OCI-LY7 (cell line): Measurements from ENCODE around the gene CEP290. TPM values are rescaled to one million over a fixed set of nuclear protein-coding genes. Genes with fewer than 3 reads are reported as not detected.

Experiments used
- BruUV-seq: library from RNA; stranded (reverse); fragments of 400-500 nt; replicated peaks from 2 replicates; lab custom pipeline; 2021; lab: Mats Ljungman, UMichigan
- CTCF ChIA-PET: fragments of 300-600 bp; sonication (Branson Sonifier 250); formaldehyde crosslinking; loops from one replicate; lab custom pipeline; 2022; ENCODE audit warnings: antibody characterized with exemption; ENCODE audit not compliant: unreplicated experiment; lab: Charles Lee
- POLR2A ChIA-PET: fragments of 300-600 bp; sonication (Branson Sonifier 250); formaldehyde crosslinking; loops from one replicate; lab custom pipeline; 2022; ENCODE audit warnings: antibody characterized with exemption; lab: Charles Lee
- DNase-seq: peaks from one replicate; pipeline ENCODE4 v3.0.0-alpha.2; 2015; ENCODE audit warnings: low spot score
- H2AFZ ChIP-seq: fragments of 200-600 bp; sonication (generic), shearing (Covaris generic); 2 replicates; pipeline ENCODE4 v1.6.1; 2014; ENCODE audit warnings: mild to moderate bottlenecking, antibody characterized with exemption, low read length, moderate library complexity
- H3K27ac ChIP-seq: fragments of 200-600 bp; sonication (generic); 2 replicates; pipeline ENCODE4 v1.5.1; 2014; ENCODE audit warnings: mixed run types, low read depth, mild to moderate bottlenecking, moderate library complexity, low read length, inconsistent platforms; ENCODE audit not compliant: poor library complexity, severe bottlenecking
- H3K36me3 ChIP-seq: fragments of 200-600 bp; sonication (generic); 2 replicates; pipeline ENCODE4 v1.6.1; 2014; ENCODE audit warnings: mild to moderate bottlenecking, antibody characterized with exemption, low read length, moderate library complexity, mixed read lengths; ENCODE audit not compliant: insufficient read depth
- H3K4me1 ChIP-seq: fragments of 200-600 bp; sonication (generic); 2 replicates; pipeline ENCODE4 v1.5.1; 2014; ENCODE audit warnings: mild to moderate bottlenecking, low read length; ENCODE audit not compliant: insufficient read depth, poor library complexity, severe bottlenecking
- H3K4me2 ChIP-seq: fragments of 200-600 bp; sonication (generic); 2 replicates; pipeline ENCODE4 v1.6.1; 2014; ENCODE audit warnings: mild to moderate bottlenecking, low read length
- H3K4me3 ChIP-seq: fragments of 200-600 bp; sonication (generic); 2 replicates; pipeline ENCODE4 v1.5.1; 2014; ENCODE audit warnings: mild to moderate bottlenecking, low read depth, low read length; ENCODE audit not compliant: poor library complexity, severe bottlenecking
- H3K79me2 ChIP-seq: fragments of 200-600 bp; sonication (generic); 2 replicates; pipeline ENCODE4 v1.6.1; 2016; ENCODE audit warnings: low read depth, mild to moderate bottlenecking, low read length, moderate library complexity, mixed read lengths; ENCODE audit not compliant: insufficient read depth
- H3K9me2 ChIP-seq: fragments of 200-600 bp; sonication (generic); 2 replicates; pipeline ENCODE4 v1.6.1; 2016; ENCODE audit warnings: mild to moderate bottlenecking, low read length, mixed read lengths; ENCODE audit not compliant: insufficient read depth
- H3K9me3 ChIP-seq: fragments of 200-600 bp; sonication (generic); 2 replicates; pipeline ENCODE4 v1.6.1; 2014; ENCODE audit warnings: mild to moderate bottlenecking, mixed run types, low read length, mixed read lengths
- H4K20me1 ChIP-seq: fragments of 200-600 bp; sonication (generic); 2 replicates; pipeline ENCODE4 v1.6.1; 2014; ENCODE audit warnings: mild to moderate bottlenecking, antibody characterized with exemption, low read length, moderate library complexity, mixed read lengths; ENCODE audit not compliant: insufficient read depth
- EZH2phosphoT487 ChIP-seq: fragments of 200-600 bp; sonication (generic); IDR thresholded peaks from 2 replicates; pipeline ENCODE4 v1.6.1; 2018; ENCODE audit warnings: low read depth, borderline replicate concordance, mild to moderate bottlenecking, mixed run types, antibody characterized with exemption, low read length, moderate library complexity, mixed read lengths
- intact Hi-C: fragments of 100-400 bp; cut with micrococcal nuclease; formaldehyde crosslinking; loops from one replicate; pipeline ENCODE4 v1.10.0; 2022; ENCODE audit not compliant: unreplicated experiment
- total RNA-seq, 2 experiments: library from RNA; depleted of rRNA in 1 of 2; stranded (reverse); fragments of >200 nt in 1 of 2; shearing (Covaris generic) in 1 of 2; gene quantifications; 2 replicates each; pipeline ENCODE4 v1.2.3, GENCODE V29; 2014 to 2022
- TF ChIP-seq, protein P1 (sequence below): fragments of 200-600 bp; sonication (generic); conservative IDR thresholded peaks from 2 replicates; pipeline ENCODE4 v1.5.1; 2014; ENCODE audit warnings: mild to moderate bottlenecking, antibody characterized with exemption, low read length, moderate library complexity, mixed read lengths

The CEP290 gene
- total RNA-seq, 2 experiments from 2014 or later = 12.6 to 22.4 TPM

DNA sequence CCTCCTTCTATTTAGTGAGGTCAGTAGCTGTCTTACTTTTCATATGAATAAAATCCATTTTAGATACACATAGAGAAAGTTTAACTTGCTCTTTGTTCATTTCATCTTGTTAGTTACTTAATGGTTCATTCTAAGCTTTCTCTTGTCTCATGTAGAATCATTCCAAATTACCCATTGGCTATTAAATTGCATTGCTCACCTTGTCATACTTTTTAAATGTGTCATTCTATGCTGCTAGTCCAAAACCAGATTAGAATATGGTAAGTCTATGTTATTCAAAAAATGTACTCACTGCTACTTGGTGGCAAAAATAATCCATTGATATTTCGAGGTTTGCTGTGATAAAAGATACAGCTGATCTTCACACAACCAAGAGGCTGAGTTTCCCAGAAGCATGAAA, 115.7 kb downstream of the CEP290 start:
- POLR2A ChIA-PET = interaction anchor here (0.7 to 0.8 kb wide), 2 partner anchors 11 to 28 kb away, joined by 3 read pairs; no protein-coding TSS in a partner anchor
- H3K9me2 ChIP-seq = no peaks in the 10 kb centered on the region
- intact Hi-C loops = no loop called here

GRCh38 chr12:88017964-88018363, 123.9 kb downstream of the CEP290 start:
- Histone ChIP-seq H3K9me2 (no peaks in the 10 kb centered on the region), H3K79me2 (no peaks in the 10 kb centered on the region), H3K36me3 (no peaks in the 10 kb centered on the region), H3K4me1 (no peaks in the 10 kb centered on the region), H3K27ac (no peak overlapping the region), H3K4me2 (no peak overlapping the region), H3K4me3 (no peak overlapping the region), H4K20me1 (no peaks in the 10 kb centered on the region), H3K9me3 (no peaks in the 10 kb centered on the region), H2AFZ (no peak overlapping the region)
- TF ChIP-seq EZH2phosphoT487 = no peak
- TF ChIP-seq, protein P1, sequence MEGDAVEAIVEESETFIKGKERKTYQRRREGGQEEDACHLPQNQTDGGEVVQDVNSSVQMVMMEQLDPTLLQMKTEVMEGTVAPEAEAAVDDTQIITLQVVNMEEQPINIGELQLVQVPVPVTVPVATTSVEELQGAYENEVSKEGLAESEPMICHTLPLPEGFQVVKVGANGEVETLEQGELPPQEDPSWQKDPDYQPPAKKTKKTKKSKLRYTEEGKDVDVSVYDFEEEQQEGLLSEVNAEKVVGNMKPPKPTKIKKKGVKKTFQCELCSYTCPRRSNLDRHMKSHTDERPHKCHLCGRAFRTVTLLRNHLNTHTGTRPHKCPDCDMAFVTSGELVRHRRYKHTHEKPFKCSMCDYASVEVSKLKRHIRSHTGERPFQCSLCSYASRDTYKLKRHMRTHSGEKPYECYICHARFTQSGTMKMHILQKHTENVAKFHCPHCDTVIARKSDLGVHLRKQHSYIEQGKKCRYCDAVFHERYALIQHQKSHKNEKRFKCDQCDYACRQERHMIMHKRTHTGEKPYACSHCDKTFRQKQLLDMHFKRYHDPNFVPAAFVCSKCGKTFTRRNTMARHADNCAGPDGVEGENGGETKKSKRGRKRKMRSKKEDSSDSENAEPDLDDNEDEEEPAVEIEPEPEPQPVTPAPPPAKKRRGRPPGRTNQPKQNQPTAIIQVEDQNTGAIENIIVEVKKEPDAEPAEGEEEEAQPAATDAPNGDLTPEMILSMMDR = no peak
- POLR2A ChIA-PET = no interaction called here
- intact Hi-C loops = no loop called here
- BruUV-seq = no TSS peak
- no peak for DNase-seq
- CTCF ChIA-PET = no interaction called here

More for the DNA sequence above, 115.7 kb downstream of the CEP290 start:
- Histone ChIP-seq H3K79me2 (no peaks in the 10 kb centered on the region), H3K4me3 (no peak overlapping the region), H3K27ac (no peak overlapping the region), H3K9me3 (no peaks in the 10 kb centered on the region), H3K4me1 (no peaks in the 10 kb centered on the region), H3K36me3 (no peaks in the 10 kb centered on the region), H4K20me1 (no peaks in the 10 kb centered on the region), H3K4me2 (no peak overlapping the region), H2AFZ (no peak overlapping the region)
- CTCF ChIA-PET = no interaction called here
- DNase-seq = no peak
- no TSS peak for BruUV-seq
- TF ChIP-seq, protein P1 = no peak
- no peak for TF ChIP-seq EZH2phosphoT487

- BruUV-seq = no TSS peak
- intact Hi-C loops = no loop called here
- TF ChIP-seq, protein P1 = no peak
- no peak for TF ChIP-seq EZH2phosphoT487
Observed at GRCh38 chr12:88015825-88016224, 126.1 kb downstream of the CEP290 start.

More at GRCh38 chr12:88015825-88016224, 126.1 kb downstream of the CEP290 start:
- H3K4me1 ChIP-seq = no peaks in the 10 kb centered on the region
- no peaks in the 10 kb centered on the region for H3K36me3 ChIP-seq
- no peaks in the 10 kb centered on the region for H3K79me2 ChIP-seq
- DNase-seq = no peak
- H3K27ac ChIP-seq = no peak overlapping the region
- no peak overlapping the region for H3K4me2 ChIP-seq
- ChIA-PET POLR2A (interaction anchor here (1.1 kb wide), 1 partner anchor 10 kb away, joined by 3 read pairs; no protein-coding TSS in a partner anchor), CTCF (no interaction called here)
- no peaks in the 10 kb centered on the region for H4K20me1 ChIP-seq
- H2AFZ ChIP-seq = no peak overlapping the region
- no peaks in the 10 kb centered on the region for H3K9me3 ChIP-seq
- no peak overlapping the region for H3K4me3 ChIP-seq
- no peaks in the 10 kb centered on the region for H3K9me2 ChIP-seq
